Large intestine (tissue), 3 donors: Measurements from ENCODE around the gene TSEN34. TPM values are rescaled to one million over a fixed set of nuclear protein-coding genes. Genes with fewer than 3 reads are reported as not detected.
A peak's percentile ranks its signal among the peaks of the same experiment; 100 is the strongest.

ENCODE experiments used
- DNase-seq, 2 donors: peaks; one replicate each; pipeline versions ENCODE4 v3.0.0 to v3.0.0-alpha.2; 2013
- H3K27ac ChIP-seq: one replicate; pipeline ENCODE4 v1.5.1; 2013; ENCODE audit warnings: low read length
- H3K27me3 ChIP-seq: 2 replicates; pipeline ENCODE4 v1.6.1; 2013; ENCODE audit warnings: low read length; ENCODE audit not compliant: control insufficient read depth, insufficient read depth
- H3K36me3 ChIP-seq: 2 replicates; pipeline ENCODE4 v1.6.1; 2013; ENCODE audit warnings: low read length; ENCODE audit not compliant: control insufficient read depth, insufficient read depth
- H3K4me1 ChIP-seq: one replicate; pipeline ENCODE4 v1.6.1; 2013; ENCODE audit warnings: low read length; ENCODE audit not compliant: control insufficient read depth, insufficient read depth
- H3K4me3 ChIP-seq: one replicate; pipeline ENCODE4 v1.5.1; 2013; ENCODE audit warnings: low read length
- H3K9me3 ChIP-seq: one replicate; pipeline ENCODE4 v1.6.1; 2013; ENCODE audit warnings: mild to moderate bottlenecking, low read depth, low read length, moderate library complexity; ENCODE audit not compliant: control insufficient read depth
- WGBS: methylation state at CpG from one replicate; pipeline ENCODE4 v1.1.5; 2013; ENCODE audit warnings: low lambda C conversion rate; ENCODE audit not compliant: insufficient coverage; 5-methylcytosine and 5-hydroxymethylcytosine counted together
- polyA plus RNA-seq: library from polyadenylated mRNA; unstranded; fragments of 120-200 nt; gene quantifications from one replicate; pipeline ENCODE4 v1.2.1, GENCODE V29; 2013

TSEN34 gene
- polyA plus RNA-seq, 1 donor, result 52.7 TPM

GRCh38 chr19:54151362-54152035 is 39.6 kb upstream of the TSEN34 start:
- no peak overlapping the region for H3K4me3 ChIP-seq
- 81% methylated on average over 4 of the region's 23 CpGs for WGBS
- DNase-seq, result no peak
- no peaks in the 10 kb centered on the region for H3K9me3 ChIP-seq
- no peak overlapping the region for H3K27ac ChIP-seq
- no peaks in the 10 kb centered on the region for H3K4me1 ChIP-seq
- peaks cover 94% of the 10 kb centered on the region for H3K36me3 ChIP-seq
- H3K27me3 ChIP-seq, result no peaks in the 10 kb centered on the region

GRCh38 chr19:54152267-54152666 is 38.8 kb upstream of the TSEN34 start:
- Histone ChIP-seq H3K9me3 (no peaks in the 10 kb centered on the region), H3K4me1 (no peaks in the 10 kb centered on the region), H3K27ac (no peak overlapping the region), H3K36me3 (peaks cover 94% of the 10 kb centered on the region), H3K4me3 (no peak overlapping the region), H3K27me3 (no peaks in the 10 kb centered on the region)
- no CpG with 5 or more reads among the region's 12 CpGs for WGBS
- DNase-seq, result no peak

- H3K4me1 ChIP-seq, result no peaks in the 10 kb centered on the region
Measured at GRCh38 chr19:54152878-54153524, 38.1 kb upstream of the TSEN34 start.

GRCh38 chr19:54153731-54154326 is 37.3 kb upstream of the TSEN34 start:
- WGBS, result no CpG with 5 or more reads among the region's 10 CpGs
- Histone ChIP-seq H3K27ac (no peak overlapping the region), H3K9me3 (no peaks in the 10 kb centered on the region), H3K4me3 (no peak overlapping the region), H3K4me1 (peaks cover 5% of the 10 kb centered on the region), H3K36me3 (peaks cover 88% of the 10 kb centered on the region), H3K27me3 (no peaks in the 10 kb centered on the region)
- DNase-seq, result no peak

More at GRCh38 chr19:54152878-54153524, 38.1 kb upstream of the TSEN34 start:
- Histone ChIP-seq H3K9me3 (no peaks in the 10 kb centered on the region), H3K36me3 (peaks cover 92% of the 10 kb centered on the region), H3K27me3 (no peaks in the 10 kb centered on the region), H3K4me3 (no peak overlapping the region), H3K27ac (no peak overlapping the region)
- no CpG with 5 or more reads among the region's 25 CpGs for WGBS
- DNase-seq, result no peak

GRCh38 chr19:54154603-54155345 is 36.3 kb upstream of the TSEN34 start:
- no peak for DNase-seq
- no peak overlapping the region for H3K4me3 ChIP-seq
- no peak overlapping the region for H3K27ac ChIP-seq
- peaks cover 5% of the 10 kb centered on the region for H3K4me1 ChIP-seq
- no CpG with 5 or more reads among the region's 18 CpGs for WGBS
- peaks cover 79% of the 10 kb centered on the region for H3K36me3 ChIP-seq
- H3K9me3 ChIP-seq, result no peaks in the 10 kb centered on the region
- no peaks in the 10 kb centered on the region for H3K27me3 ChIP-seq

GRCh38 chr19:54155694-54156093 is 35.4 kb upstream of the TSEN34 start:
- no CpG with 5 or more reads among the region's 19 CpGs for WGBS
- H3K4me3 ChIP-seq, result no peak overlapping the region

GRCh38 chr19:54156490-54156889 is 34.6 kb upstream of the TSEN34 start:
- Histone ChIP-seq H3K36me3 (peaks cover 65% of the 10 kb centered on the region), H3K4me1 (peaks cover 16% of the 10 kb centered on the region)
- no CpG with 5 or more reads among the region's 11 CpGs for WGBS

More at GRCh38 chr19:54155694-54156093, 35.4 kb upstream of the TSEN34 start:
- Histone ChIP-seq H3K27ac (no peak overlapping the region), H3K27me3 (no peaks in the 10 kb centered on the region), H3K36me3 (peaks cover 72% of the 10 kb centered on the region), H3K4me1 (peaks cover 12% of the 10 kb centered on the region), H3K9me3 (no peaks in the 10 kb centered on the region)
- DNase-seq, result no peak

GRCh38 chr19:54156953-54157352 is 34.2 kb upstream of the TSEN34 start:
- H3K27me3 ChIP-seq, result no peaks in the 10 kb centered on the region
- no peak for DNase-seq
- no peak overlapping the region for H3K27ac ChIP-seq
- no CpG with 5 or more reads among the region's 3 CpGs for WGBS
- H3K9me3 ChIP-seq, result no peaks in the 10 kb centered on the region
- H3K4me3 ChIP-seq, result no peak overlapping the region
- peaks cover 20% of the 10 kb centered on the region for H3K4me1 ChIP-seq
- peaks cover 60% of the 10 kb centered on the region for H3K36me3 ChIP-seq

More at GRCh38 chr19:54156490-54156889, 34.6 kb upstream of the TSEN34 start:
- H3K27ac ChIP-seq, result no peak overlapping the region
- H3K4me3 ChIP-seq, result no peak overlapping the region
- H3K27me3 ChIP-seq, result no peaks in the 10 kb centered on the region
- no peak for DNase-seq
- no peaks in the 10 kb centered on the region for H3K9me3 ChIP-seq

GRCh38 chr19:54158812-54159351 is 32.2 kb upstream of the TSEN34 start:
- peak overlapping the region; percentile 70 for H3K4me3 ChIP-seq
- no peaks in the 10 kb centered on the region for H3K27me3 ChIP-seq
- H3K9me3 ChIP-seq, result no peaks in the 10 kb centered on the region
- H3K27ac ChIP-seq, result peak overlapping the region; percentile 88
- no CpG with 5 or more reads among the region's 19 CpGs for WGBS
- no peak for DNase-seq
- H3K4me1 ChIP-seq, result peaks cover 29% of the 10 kb centered on the region
- peaks cover 41% of the 10 kb centered on the region for H3K36me3 ChIP-seq
